GM18951 (cell line): ENCODE measurements around the gene MRAP.

ENCODE experiments used
- POLR2A ChIP-seq: IDR thresholded peaks from 4 replicates; pipeline ENCODE4 v1.6.1; 2011; ENCODE audit warnings: mild to moderate bottlenecking; ENCODE audit not compliant: insufficient read length, insufficient read depth; ENCODE audit errors: extremely low read depth
- in situ Hi-C: fragments of 300-500 bp; cut with MboI; formaldehyde crosslinking; loops from one replicate; pipeline ENCODE4 v1.12.0; 2022; ENCODE audit warnings: low sequenced_read_pairs, mixed read lengths, inconsistent platforms; ENCODE audit not compliant: unreplicated experiment

Gene MRAP

GRCh38 chr21:32350211-32350980 is 51.7 kb downstream of the MRAP start:
- TF ChIP-seq POLR2A: no peak
- in situ Hi-C loops: no loop called here

GRCh38 chr21:32350981-32351380 is 52.3 kb downstream of the MRAP start:
- TF ChIP-seq POLR2A: no peak

DNA sequence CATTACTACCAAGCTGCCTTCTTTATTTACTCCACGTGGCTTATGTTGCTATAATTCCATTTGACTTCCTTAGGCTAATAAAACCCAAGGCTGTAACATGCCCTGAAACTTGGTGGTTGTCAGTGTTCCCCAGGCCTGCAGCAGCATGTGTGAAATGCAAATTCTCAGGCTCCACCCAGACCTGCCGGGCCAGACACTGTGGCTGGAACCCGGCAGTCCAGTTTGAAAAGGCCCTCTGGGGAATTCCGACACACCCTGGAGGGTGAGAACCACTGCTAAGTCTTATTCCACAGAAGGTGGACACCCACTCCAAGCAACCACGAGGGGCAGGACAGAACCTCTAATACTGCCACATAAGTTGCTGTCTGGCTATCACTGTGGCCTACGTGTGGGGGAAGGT is 52.8 kb downstream of the MRAP start:
- in situ Hi-C loops: no loop called here
- no peak for TF ChIP-seq POLR2A

More at GRCh38 chr21:32350981-32351380, 52.3 kb downstream of the MRAP start:
- in situ Hi-C loops: no loop called here

- in situ Hi-C loops: no loop called here
- no peak for TF ChIP-seq POLR2A
Observed at GRCh38 chr21:32352526-32352925, 53.9 kb downstream of the MRAP start.

GRCh38 chr21:32353002-32353711 is 54.5 kb downstream of the MRAP start:
- TF ChIP-seq POLR2A: no peak
- in situ Hi-C loops: no loop called here

DNA sequence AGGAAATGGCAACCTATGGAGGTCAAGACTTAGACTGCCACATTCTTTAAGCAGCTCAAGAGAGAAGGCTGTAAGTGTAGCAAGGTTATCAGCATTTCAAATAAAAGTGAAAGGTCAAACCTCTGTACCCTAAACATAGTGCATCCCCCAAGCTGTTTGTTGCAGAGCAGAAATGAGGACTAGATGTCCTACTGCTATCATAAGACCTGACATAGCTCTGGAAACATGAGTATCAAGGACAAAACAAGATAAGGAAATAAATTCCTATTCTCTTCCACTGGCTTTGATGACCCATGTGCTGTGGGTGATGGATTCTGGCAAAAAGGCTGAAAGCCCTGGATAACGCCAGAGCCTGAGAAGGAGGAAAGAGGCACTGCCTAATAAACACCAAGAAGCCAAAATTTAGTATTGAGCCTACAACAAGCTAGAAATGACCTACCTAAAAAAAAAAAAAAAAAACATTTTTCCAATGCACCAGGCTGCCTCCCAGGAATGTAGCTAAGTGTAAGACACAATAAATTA is 58.3 kb downstream of the MRAP start:
- TF ChIP-seq POLR2A: no peak
- in situ Hi-C loops: no loop called here

- no peak for TF ChIP-seq POLR2A
- in situ Hi-C loops: no loop called here
Observed at GRCh38 chr21:32359719-32360260, 61.1 kb downstream of the MRAP start.

DNA sequence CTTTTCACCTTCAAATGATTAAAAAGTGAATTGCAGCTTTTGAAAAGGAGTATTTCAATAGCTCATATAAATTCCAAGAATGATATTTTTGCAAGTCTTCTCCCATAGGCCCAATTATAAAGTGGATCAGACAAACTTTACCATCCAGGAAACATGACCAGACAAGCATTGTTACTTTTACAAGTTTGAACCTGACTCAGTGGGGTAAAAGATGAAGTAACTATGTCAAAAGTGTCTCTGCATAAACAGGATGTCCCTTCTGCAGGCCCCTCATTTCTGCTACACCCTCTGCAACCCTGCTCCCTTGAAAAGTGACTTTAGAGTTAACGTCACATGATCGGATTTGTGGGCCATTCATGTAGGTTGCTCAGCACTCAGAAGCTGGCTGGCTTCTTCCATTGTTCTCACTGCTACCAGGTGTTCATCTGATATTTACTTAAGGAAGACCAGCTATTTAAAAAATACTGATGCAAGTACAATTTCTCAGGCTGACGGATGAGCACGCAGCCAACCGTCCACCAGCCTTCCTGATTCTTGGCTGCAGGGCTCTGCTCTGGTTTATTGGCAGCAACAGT is 61.8 kb downstream of the MRAP start:
- TF ChIP-seq POLR2A: no peak
- in situ Hi-C loops: no loop called here
